Activated CD4-positive, alpha-beta T cell treated with anti-CD3 and anti-CD28 coated beads for 4 hours (primary cell): ENCODE data around the gene ZRANB3.
"Not testable (repeated sequence)": the region's sequence is repeated elsewhere in the genome, so short reads cannot be mapped to it uniquely, and the experiment has no call there.

Experiments
- DNase-seq, 2 donors: peaks; one replicate each; pipeline ENCODE4 v3.0.0-alpha.2; 2020

Gene ZRANB3

GRCh38 chr2:135530313-135531230, at the start of gene ZRANB3:
TSS of gene ZRANB3 (minus strand) at chr2:135531218.
- DNase-seq, result peak; percentile 94 to 95

GRCh38 chr2:135573620-135574019, 42.6 kb upstream of the ZRANB3 start:
- DNase-seq, result no peak

GRCh38 chr2:135570884-135571283, 39.9 kb upstream of the ZRANB3 start:
- DNase-seq, result no peak

DNA sequence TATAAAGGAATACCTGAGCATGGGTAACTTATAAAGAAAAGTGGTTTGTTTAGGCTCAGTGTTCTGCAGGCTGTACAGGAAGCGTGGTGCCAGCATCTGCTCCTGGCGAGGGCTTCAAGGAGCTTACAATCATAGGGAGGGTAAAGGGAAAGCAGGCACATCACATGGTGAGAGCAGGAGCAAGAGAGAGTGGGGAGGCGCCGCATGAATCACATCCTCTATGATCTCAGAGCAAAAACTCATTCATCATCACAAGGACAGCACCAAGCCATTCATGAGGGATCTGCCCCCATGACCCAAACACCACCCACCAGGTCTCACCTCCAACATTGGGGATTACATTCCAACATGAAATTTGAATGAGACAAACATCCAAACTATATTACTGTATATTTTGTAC, 32.8 kb upstream of the ZRANB3 start:
- DNase-seq, result no peak

DNA sequence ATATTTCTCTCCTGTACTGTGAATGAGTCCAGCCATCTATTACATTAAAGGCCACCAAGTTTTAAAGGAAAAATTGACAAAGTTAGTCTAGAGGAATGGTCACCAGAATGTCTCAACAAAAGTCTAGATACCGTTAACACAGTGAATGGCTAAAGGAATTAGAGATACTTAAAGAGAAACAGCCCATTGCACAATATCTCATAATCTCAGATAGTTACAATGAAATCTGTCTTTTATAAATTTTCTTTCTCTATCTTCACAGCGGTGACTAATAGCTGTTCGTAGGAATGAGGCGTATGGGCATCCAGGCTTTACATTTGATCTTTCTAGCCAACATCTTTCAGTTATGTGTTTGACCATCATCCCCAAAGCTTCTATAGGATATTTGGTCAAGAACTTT, 30.9 kb upstream of the ZRANB3 start:
- no peak for DNase-seq

- DNase-seq, result no peak
These were observed 26.5 kb upstream of the ZRANB3 start for GRCh38 chr2:135557530-135557929.

DNA sequence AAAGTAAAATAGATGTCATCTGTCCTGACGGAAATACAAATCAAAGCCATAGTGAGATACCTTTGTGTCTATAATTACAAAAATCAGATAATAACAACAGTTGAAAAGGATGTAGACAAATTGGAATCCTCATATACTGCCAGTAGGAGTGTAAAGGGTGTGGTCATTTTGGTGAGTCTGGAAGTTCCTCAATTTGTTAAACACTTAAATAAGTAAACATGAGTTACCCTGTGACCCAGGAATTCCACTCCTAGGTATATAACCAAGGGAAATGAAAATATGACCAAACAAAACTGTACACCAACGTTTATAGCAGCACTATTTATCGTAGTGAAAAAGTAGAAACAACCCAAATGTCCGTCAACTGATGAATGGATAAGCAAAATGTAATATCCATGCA, 24.3 kb upstream of the ZRANB3 start:
- DNase-seq, result no peak

DNA sequence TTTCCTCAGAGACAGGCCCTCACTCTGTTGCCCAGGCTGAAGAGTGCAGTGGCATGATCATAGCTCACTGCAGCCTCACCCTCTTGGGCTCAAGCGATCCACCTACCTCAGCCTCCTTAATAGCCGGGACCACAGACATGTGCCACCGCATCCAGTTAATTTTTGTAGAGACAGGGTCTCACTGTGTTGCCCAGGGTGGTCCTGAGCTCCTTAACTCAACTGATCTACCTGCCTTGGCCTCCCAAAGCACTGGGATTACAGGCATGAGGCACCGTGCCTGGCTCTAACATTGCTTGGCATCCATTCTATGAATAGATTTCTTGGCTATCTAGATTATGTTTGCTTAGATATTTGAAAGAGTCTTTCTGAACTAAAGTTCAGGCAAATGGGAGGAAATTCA, 21.9 kb upstream of the ZRANB3 start:
- DNase-seq, result no peak

DNA sequence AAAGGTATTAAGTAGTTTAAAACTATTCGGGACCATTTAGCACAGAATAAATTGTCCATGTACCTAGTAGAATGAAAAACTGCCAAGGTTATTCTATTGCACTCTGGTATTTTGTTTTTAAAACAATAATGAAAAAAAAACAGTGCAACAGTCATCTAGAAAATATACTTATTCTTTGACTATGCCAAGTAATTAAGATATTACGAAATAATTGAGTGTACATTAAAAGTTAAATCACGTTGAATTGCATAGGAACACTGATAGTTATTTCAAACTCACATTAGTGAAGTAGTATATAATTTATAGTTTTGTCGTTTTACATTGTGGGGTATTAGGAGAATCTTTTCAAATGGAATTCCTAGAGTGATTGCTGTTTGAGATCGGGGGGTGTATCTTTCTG, 20.3 kb upstream of the ZRANB3 start:
- no peak for DNase-seq

DNA sequence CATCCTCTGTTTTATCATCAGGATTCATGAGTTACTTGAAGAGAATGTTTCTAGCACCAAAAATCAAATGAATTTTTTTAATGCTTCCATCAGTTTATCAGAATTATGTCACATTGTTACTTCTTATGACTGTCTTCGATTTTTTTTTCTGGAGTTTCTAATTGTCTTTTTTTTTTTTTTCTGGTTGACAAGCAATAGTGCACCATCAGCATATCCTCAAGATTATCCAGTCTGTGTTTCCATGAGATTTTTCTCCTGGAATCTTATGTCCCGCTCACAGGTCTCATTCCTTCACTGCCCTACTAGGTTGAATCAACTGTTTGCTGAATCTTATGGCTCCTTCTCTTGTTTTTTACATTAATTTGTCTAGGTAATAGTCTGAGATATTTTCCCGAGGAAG, 16.3 kb upstream of the ZRANB3 start:
- DNase-seq, result no peak

GRCh38 chr2:135546436-135546835, 15.4 kb upstream of the ZRANB3 start:
- DNase-seq, result no peak

DNA sequence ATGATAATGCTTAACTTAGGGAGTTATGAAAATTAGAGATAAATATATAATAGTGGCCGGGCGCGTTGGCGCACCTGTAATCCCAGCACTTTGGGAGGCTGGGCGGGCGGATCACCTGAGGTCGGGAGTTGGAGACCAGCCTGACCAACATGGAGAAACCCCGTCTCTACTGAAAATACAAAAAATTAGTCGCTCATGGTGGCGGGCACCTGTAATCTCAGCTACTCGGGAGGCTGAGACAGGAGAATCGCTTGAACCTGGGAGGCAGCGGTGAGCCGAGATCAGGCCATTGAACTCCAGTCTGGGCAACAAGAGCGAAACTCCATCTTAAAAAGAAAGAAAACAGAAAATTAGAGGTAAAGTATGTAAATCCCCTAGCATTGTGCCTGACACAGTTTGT, 2.5 kb upstream of the ZRANB3 start:
- DNase-seq, result not testable (repeated sequence)

DNA sequence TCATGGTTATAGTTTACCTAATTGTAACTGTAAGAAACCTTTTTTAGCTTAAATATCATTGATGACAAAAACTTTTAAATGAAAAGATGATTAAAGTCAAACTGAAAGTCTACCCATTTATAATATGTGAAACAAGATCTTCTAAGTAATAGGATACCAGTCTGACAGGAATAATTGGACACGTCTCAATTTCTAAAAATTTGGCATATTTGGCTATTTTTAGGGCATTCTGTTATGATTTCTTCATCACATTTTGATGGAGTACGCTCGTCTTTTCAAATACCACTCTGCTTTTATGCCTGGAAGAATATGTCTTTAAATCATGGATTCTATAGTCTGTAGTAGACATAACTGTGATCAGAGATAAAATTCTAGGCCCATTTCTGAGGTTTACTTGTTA, 1.6 kb upstream of the ZRANB3 start:
- no peak for DNase-seq

DNA sequence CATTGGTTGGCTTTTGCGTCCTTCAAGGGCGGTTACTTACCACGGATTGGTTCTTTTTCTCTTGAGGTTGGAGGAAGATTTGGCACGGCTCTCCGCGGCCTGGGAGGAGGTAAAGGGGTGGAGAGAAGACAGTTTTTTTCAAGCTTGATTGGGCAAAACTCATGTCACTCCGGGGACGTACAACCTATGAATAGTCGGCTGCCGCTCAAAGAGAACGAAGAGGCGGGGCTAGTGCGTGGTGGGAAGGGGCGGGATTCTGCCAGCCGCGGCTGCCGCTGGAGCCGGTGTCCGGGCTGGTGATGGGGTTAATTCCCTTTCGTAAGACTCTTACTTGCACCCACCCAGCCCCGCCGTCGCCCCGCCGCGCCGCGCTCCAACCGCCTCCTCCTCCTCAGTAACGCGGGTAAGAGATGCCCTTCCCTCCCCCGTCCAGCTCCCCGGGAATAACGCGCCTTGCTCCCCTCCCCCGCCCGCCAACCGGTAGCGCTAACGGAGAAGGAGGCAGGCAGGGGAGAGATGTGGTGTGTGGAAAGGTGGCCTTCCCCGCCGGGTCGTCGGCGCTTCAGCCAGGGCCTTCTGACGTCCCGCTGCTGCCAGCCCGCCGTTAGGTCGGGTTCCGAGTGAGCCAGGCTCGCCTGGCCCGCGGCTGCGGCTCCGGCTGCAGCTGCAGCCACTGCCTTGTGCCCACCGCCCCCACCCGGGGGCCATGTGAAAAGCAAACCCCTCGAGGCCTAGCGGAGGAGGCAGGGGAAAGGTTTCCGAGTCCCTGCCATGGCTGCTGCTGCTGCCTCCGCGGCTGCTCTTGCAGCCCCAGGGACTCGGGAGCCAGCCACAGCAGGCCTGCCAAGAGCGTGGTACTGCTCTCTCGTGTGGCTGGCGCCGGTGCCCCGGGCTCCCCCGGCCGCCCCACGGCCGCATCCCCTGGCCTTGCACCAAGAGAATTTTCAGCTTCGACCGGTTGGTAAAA, 496 bp upstream of the ZRANB3 start, which contains the start of gene R3HDM1:
R3HDM1 (plus strand) TSS at position 254 of the 967 bp plus-strand sequence. CDS start 73,362 bp downstream, outside the sequence.
- DNase-seq, result peak; percentile 93 to 96

DNA sequence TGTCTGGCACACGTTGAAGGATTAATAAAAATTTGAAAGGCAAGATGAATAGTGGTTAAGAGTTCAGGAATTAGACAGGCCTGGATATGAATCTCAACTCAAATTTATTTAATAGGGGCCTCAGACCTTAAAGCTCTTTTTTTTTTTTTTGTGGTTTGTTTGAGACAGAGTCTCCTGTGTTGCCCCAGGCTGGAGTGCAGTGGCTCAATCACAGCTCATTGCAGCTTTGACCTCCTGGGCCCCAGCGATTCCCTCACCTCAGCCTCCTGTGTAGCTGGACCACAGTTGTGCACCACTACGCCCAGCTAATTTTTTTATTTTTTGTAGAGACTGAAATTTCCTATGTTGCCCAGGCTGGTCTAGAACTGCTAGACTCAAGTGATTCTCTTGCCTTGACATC, 3.0 kb downstream of the ZRANB3 start:
- no peak for DNase-seq

GRCh38 chr2:135525786-135526185, 5.2 kb downstream of the ZRANB3 start:
- no peak for DNase-seq

DNA sequence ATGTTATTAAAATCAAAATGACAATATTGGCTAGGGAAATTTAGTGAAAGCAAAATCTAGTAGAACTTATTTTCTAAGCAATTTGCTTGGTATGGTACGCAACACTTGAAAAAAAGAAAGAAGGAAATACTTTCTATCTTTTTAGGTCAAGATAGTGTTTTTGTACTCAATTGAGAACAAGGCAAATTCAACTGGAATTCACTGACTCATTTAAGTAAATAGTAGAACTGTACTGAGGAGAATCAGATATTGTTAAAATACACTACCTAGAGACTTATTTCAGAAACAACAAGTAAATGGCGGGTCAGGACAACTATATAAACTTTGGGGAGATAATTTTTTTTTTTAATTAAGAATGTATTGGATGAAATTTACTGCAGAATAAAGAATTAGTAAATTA, 18.9 kb downstream of the ZRANB3 start:
- no peak for DNase-seq

- DNase-seq, result no peak
These were observed 20.4 kb downstream of the ZRANB3 start for GRCh38 chr2:135510577-135510976.

DNA sequence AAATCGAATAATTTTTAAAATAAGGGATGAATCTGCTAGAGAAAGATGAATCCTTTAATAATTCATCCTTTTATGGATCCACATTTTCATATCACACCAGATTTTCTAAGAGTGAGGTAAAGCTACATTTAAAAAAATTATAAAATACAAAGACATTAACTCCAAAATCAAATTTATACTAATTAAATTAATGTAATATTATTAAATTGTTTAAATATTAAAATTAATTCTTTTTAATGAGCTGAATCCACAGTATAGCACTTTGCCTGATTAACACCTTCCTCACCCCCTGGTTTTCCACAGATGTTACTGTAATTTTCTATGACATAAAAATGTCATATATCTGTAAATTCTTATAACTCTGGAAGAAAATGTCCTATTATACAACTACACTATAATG, 26.2 kb downstream of the ZRANB3 start:
- no peak for DNase-seq

DNA sequence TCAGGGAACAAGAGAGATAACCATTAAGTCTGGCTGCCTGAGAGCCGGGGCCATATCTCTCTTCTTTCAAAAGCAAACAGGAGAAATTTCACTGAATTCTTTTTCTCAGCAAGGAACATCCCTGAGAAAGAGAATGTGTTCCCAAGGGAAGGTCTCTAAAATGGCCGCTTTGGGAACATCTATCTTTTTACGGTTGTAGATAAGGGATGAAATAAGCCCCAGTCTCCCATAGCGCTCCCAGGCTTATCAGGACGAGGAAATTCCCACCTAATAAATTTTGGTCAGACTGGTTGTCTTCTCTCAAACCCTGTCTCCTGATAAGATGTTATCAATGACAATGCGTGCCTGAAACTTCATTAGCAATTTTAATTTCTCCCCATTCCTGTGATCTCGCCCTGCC, 32.4 kb downstream of the ZRANB3 start:
- DNase-seq, result not testable (repeated sequence)

GRCh38 chr2:135494917-135495316, 36.1 kb downstream of the ZRANB3 start:
- DNase-seq, result no peak

- DNase-seq, result no peak
These were observed 36.5 kb downstream of the ZRANB3 start for GRCh38 chr2:135494503-135494902.

DNA sequence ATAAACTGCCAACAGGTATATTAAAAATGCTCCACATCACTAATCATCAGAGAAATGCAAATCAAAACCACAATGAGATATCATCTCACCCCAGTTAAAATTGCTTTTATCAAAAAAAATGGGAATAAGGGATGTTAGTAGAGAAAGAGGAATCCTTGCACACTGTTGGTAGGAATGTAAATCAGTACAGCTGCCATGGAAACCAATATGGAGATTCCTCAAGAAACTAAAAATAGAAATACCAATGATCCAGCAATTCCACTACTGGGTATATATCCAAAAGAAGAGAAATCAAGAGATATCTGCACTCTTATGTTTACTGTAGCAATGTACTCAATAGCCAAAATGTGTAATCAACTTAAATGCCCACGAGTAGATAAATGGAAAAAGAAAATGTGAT, 40.6 kb downstream of the ZRANB3 start:
- no peak for DNase-seq

DNA sequence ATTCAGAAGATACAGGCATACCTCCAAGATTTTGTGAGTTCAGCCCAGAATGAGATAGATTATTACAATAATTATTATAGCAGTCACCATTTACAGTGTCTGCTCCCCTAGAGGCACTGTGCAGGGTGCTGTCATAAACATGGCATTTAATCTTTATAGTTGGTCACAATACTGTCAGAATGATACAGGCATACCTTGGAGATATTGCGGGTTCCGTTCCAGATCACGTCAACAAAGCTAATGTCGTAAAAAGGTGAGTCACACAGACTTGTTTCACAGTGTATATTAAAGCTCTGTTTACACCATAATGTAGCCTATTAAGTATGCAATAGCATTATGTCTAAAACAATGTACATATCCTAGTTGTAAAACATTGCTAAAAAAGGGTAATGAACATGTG, 45.6 kb downstream of the ZRANB3 start:
- no peak for DNase-seq
